Ovary (tissue), 9 donors: ENCODE results near the gene ETFBKMT. TPM values are rescaled to one million over a fixed set of nuclear protein-coding genes. Genes with fewer than 3 reads are reported as not detected.

Experiments used
- DNase-seq, 5 donors: peaks; one replicate each; pipeline ENCODE4 v3.0.0-alpha.2; 2019 to 2020
- H3K27ac ChIP-seq, 2 donors: fragments of 200-600 bp; one replicate each; pipeline versions ENCODE4 v1.5.1 to v1.8.0; 2019 to 2022
- H3K27me3 ChIP-seq: fragments of 200-600 bp; one replicate; pipeline ENCODE4 v1.8.0; 2022
- H3K36me3 ChIP-seq: fragments of 200-600 bp; sonication (generic); one replicate; pipeline ENCODE4 v1.5.1; 2019
- H3K4me1 ChIP-seq: one replicate; pipeline ENCODE4 v1.8.1; 2013; ENCODE audit warnings: mild to moderate bottlenecking, moderate library complexity; ENCODE audit not compliant: insufficient read depth
- H3K4me3 ChIP-seq: fragments of 200-600 bp; sonication (generic); one replicate; pipeline ENCODE4 v1.5.1; 2017
- H3K9me3 ChIP-seq, 2 donors: fragments of 200-600 bp in 1 of 2; sonication (generic) in 1 of 2; one replicate each; pipeline versions ENCODE4 v1.5.1 to v1.8.1; 2013 to 2019; ENCODE audit warnings: mild to moderate bottlenecking in 1 of 2, moderate library complexity in 1 of 2
- CTCF ChIP-seq, 3 donors: fragments of 450-650 bp in 2 of 3; fragments of 200-600 bp in 1 of 3; IDR thresholded peaks; one replicate each; pipeline versions ENCODE4 v1.5.1 to v1.8.0; 2016 to 2022; ENCODE audit warnings: antibody characterized with exemption in 3 of 3, mild to moderate bottlenecking in 1 of 3
- EP300 ChIP-seq: sonication (generic); formaldehyde crosslinking; IDR thresholded peaks from one replicate; pipeline ENCODE4 v1.6.1; 2017; ENCODE audit warnings: antibody characterized with exemption
- POLR2A ChIP-seq: fragments of 450-650 bp; IDR thresholded peaks from one replicate; pipeline ENCODE4 v1.6.1; 2017; ENCODE audit warnings: antibody characterized with exemption, mild to moderate bottlenecking, moderate library complexity
- WGBS, 3 donors: extraction: QIAGEN DNeasy Blood & Tissue Kit in 1 of 3; methylation state at CpG; one replicate each; pipeline versions ENCODE4 v1.1.5 to v1.1.7; 2013 to 2017; 5-methylcytosine and 5-hydroxymethylcytosine counted together
- intact Hi-C, 4 donors: fragments of 100-400 bp; cut with DNase I; formaldehyde crosslinking; loops; one replicate each; pipeline versions ENCODE4 v1.11.0 to v1.15.1; 2022 to 2023
- polyA plus RNA-seq, 2 donors: library from polyadenylated mRNA; stranded (reverse); fragments of 200-250 nt in 1 of 2; fragments of 350-450 nt in 1 of 2; fragmentation: Illumina TruSeq in 1 of 2; extraction: RNeasy Lipid Tissue Mini Kit (QIAGEN cat#74804) in 1 of 2; gene quantifications; one replicate each; pipeline ENCODE4 v1.2.3, GENCODE V29; 2013 to 2014
- total RNA-seq, 7 donors: library from RNA; depleted of rRNA in 2 of 7; stranded (reverse); fragments of >200 nt in 2 of 7; fragmentation: NEBNext Ultra II Directional in 3 of 7; extraction: Animal tissue kit (Norgen Biotek cat#: 25700) in 3 of 7; gene quantifications; one replicate each; pipeline versions ENCODE4 v1.1.0 to v1.2.4, GENCODE V29; 2016 to 2023
- donor health status: DM: no; HTN: no; CAD: no; lungs with moderate emphysema.
- donor health status: DM: no; HTN: no; CAD: no.
- donor health status: Bipolar disorder and iron deficiency.
- donor health status: DM: yes; HTN: yes; CAD: no.
- donor health status: DM: no; HTN: no; CAD: no.
- donor health status: DM: yes; HTN: yes; CAD: no.

The ETFBKMT gene
- total and polyA plus RNA-seq, 9 donors, result 2.5 to 8.2 (median 5.5) TPM

GRCh38 chr12:31651893-31652521, 7.5 kb upstream of the ETFBKMT start:
- Histone ChIP-seq H3K9me3 (no peaks in the 10 kb centered on the region), H3K4me3 (peak overlapping the region; percentile 7), H3K4me1 (peaks cover 3% of the 10 kb centered on the region), H3K27me3 (no peaks in the 10 kb centered on the region), H3K36me3 (no peaks in the 10 kb centered on the region), H3K27ac (peak overlapping the region in 1 of 2 donors; percentile 60)
- intact Hi-C loops, result loop anchor here in 3 of 4 donors (5.0 to 10.0 kb wide), 5 partner anchors 303 to 1243 kb away; partner anchors contain the start of genes DNM1L (in 2 of the 3), PKP2 (in 1 of the 3) and RESF1 (in 1 of the 3)
- TF ChIP-seq POLR2A (no peak), CTCF (IDR thresholded peaks at IDR 0.05) (no peak), EP300 (no peak)
- WGBS, 3 donors, result 78 to 86% (median 85%) methylated on average over 18 of the region's 18 CpGs
- DNase-seq, result no peak

DNA sequence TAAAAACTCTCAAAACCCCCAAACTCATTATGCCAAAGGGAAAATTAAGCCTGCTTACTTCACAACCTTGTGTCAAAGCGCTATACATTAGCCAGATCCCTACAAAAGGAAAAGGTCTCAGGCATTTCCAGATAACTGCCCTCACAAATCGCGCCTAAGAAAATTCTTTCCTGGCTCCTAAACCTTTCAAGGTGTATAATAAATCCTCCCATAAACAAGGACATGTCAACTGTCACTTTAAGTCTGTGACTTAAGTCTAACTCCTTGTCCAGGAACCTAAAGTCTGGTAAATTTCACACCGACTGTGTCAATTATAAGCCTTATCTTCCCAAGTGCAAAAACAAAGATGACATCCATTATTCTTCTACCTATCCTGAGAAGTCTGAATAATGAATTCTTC, 4.3 kb upstream of the ETFBKMT start:
- 89 to 94% (median 92%) methylated on average over 4 of the region's 4 CpGs for WGBS, 3 donors

DNA sequence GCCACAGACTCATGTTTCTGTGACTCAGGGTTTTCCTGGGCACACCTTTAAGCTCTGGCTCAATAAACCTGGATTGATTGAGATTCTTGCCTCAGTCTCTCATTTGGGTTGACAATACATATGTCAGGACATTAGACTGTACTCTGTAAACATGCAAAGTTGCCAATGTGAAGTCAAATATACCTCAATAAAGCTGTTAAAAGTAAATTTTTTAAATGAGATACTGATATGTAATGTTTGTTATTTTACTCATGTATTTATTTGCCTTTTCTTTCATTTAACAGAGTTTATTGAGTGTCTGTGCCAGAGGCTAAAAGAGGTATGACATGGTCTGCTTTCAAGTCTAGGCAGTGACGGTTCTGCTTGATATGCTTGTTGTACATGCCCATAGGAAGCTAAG, 3.7 kb upstream of the ETFBKMT start:
- no peaks in the 10 kb centered on the region for H3K9me3 ChIP-seq
- peaks cover 3% of the 10 kb centered on the region for H3K4me1 ChIP-seq
- WGBS, 3 donors, result 83 to 92% (median 89%) methylated on average over 1 of the region's 1 CpG
- no peak for TF ChIP-seq POLR2A
- no peak for TF ChIP-seq CTCF (IDR thresholded peaks at IDR 0.05)
- TF ChIP-seq EP300, result no peak
- no peak overlapping the region for H3K27ac ChIP-seq
- intact Hi-C loops, result loop anchor here in 3 of 4 donors (10.0 kb wide), 4 partner anchors 299 to 1239 kb away; partner anchors contain the start of genes DNM1L (in 2 of the 3), PKP2 (in 1 of the 3) and RESF1 (in 1 of the 3)
- no peak for DNase-seq
- H3K4me3 ChIP-seq, result no peak overlapping the region
- H3K36me3 ChIP-seq, result no peaks in the 10 kb centered on the region
- H3K27me3 ChIP-seq, result no peaks in the 10 kb centered on the region

More for the DNA sequence above, 4.3 kb upstream of the ETFBKMT start:
- DNase-seq, result no peak
- no peak overlapping the region for H3K27ac ChIP-seq
- intact Hi-C loops, result loop anchor here in 3 of 4 donors (10.0 kb wide), 4 partner anchors 300 to 1240 kb away; partner anchors contain the start of genes DNM1L (in 2 of the 3), PKP2 (in 1 of the 3) and RESF1 (in 1 of the 3)
- TF ChIP-seq CTCF (IDR thresholded peaks at IDR 0.05) (no peak), POLR2A (no peak), EP300 (no peak)
- no peaks in the 10 kb centered on the region for H3K9me3 ChIP-seq
- peaks cover 3% of the 10 kb centered on the region for H3K4me1 ChIP-seq
- no peaks in the 10 kb centered on the region for H3K27me3 ChIP-seq
- H3K36me3 ChIP-seq, result no peaks in the 10 kb centered on the region
- H3K4me3 ChIP-seq, result no peak overlapping the region

DNA sequence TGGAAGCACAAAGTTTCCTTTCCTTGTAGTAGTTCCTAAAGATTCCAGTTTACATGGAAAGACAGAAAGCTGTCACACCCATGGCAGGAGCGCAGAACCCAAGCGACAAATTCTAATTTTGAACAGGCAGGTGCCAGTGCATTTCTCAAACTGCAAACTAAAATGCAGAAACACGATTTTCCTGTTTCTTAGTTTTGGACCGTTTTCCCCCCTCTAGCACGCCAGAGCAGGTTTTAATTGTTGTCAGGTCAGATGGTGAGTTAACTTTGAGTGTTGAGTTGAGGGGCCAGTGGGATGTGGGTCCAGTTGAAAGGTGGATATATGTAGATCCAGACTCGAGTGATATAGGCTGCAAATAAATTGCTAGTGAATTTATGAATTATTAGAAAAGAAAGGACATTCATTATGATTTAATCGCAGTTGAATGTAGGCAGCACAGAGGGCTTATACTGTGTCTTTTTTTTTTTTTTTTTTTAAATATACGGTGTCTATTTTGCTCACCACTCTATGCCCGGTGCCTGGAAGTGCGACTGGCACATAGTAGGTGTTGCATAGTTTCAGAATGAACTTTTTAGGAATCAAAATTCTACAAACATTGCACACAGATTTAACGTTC, 909 bp upstream of the ETFBKMT start:
- H3K4me1 ChIP-seq, result peaks cover 3% of the 10 kb centered on the region
- no peaks in the 10 kb centered on the region for H3K9me3 ChIP-seq
- no peaks in the 10 kb centered on the region for H3K36me3 ChIP-seq
- peak overlapping the region; percentile 70 for H3K4me3 ChIP-seq
- WGBS, 3 donors, result 17 to 18% (median 18%) methylated on average over 11 of the region's 11 CpGs
- intact Hi-C loops, result loop anchor here in 3 of 4 donors (10.0 kb wide), 4 partner anchors 296 to 1236 kb away; partner anchors contain the start of genes DNM1L (in 2 of the 3), PKP2 (in 1 of the 3) and RESF1 (in 1 of the 3)
- TF ChIP-seq CTCF (IDR thresholded peaks at IDR 0.05) (no peak), EP300 (no peak), POLR2A (no peak)
- DNase-seq, result no peak
- H3K27me3 ChIP-seq, result no peaks in the 10 kb centered on the region
- H3K27ac ChIP-seq, result peak overlapping the region; percentile 93 to 96
